DOHH2 (cell line): ENCODE results near the gene RNF150.

Source experiments
- H3F3A ChIP-seq: fragments of 200-600 bp; sonication (generic), shearing (Covaris generic); 2 replicates; pipeline ENCODE4 v1.6.0; 2016; ENCODE audit warnings: antibody characterized with exemption, mild to moderate bottlenecking; ENCODE audit not compliant: control insufficient read depth, insufficient read depth
- H3K27ac ChIP-seq: fragments of 200-600 bp; sonication (generic); 2 replicates; pipeline ENCODE4 v1.5.1; 2014; ENCODE audit warnings: low read depth, mild to moderate bottlenecking, low read length, moderate library complexity
- H3K27me3 ChIP-seq: fragments of 200-600 bp; sonication (generic); 2 replicates; pipeline ENCODE4 v1.6.1; 2014; ENCODE audit warnings: mild to moderate bottlenecking, low read length, mixed read lengths; ENCODE audit not compliant: control insufficient read depth
- H3K36me3 ChIP-seq: fragments of 200-600 bp; sonication (generic); 2 replicates; pipeline ENCODE4 v1.6.1; 2014; ENCODE audit warnings: mild to moderate bottlenecking, low read length, moderate library complexity, mixed read lengths; ENCODE audit not compliant: control insufficient read depth
- H3K4me1 ChIP-seq: fragments of 200-600 bp; sonication (generic); 2 replicates; pipeline ENCODE4 v1.6.1; 2014; ENCODE audit warnings: mild to moderate bottlenecking, low read length, mixed read lengths; ENCODE audit not compliant: control insufficient read depth
- H3K4me2 ChIP-seq: fragments of 200-600 bp; sonication (generic); 2 replicates; pipeline ENCODE4 v1.6.0; 2014; ENCODE audit warnings: mild to moderate bottlenecking, low read length, moderate library complexity
- H3K4me3 ChIP-seq: fragments of 200-600 bp; sonication (generic); 2 replicates; pipeline ENCODE4 v1.5.1; 2014; ENCODE audit warnings: mild to moderate bottlenecking, low read length, mixed read lengths
- H3K79me2 ChIP-seq: fragments of 200-600 bp; sonication (generic); 2 replicates; pipeline ENCODE4 v1.6.1; 2014; ENCODE audit warnings: mild to moderate bottlenecking, low read length, mixed read lengths; ENCODE audit not compliant: control insufficient read depth
- H3K9me2 ChIP-seq: fragments of 200-600 bp; sonication (generic); replicated peaks from 2 replicates; pipeline ENCODE4 v1.6.1; 2014; ENCODE audit warnings: mild to moderate bottlenecking, low read length, mixed read lengths; ENCODE audit not compliant: control insufficient read depth
- H3K9me3 ChIP-seq: fragments of 200-600 bp; sonication (generic); 2 replicates; pipeline ENCODE4 v1.6.1; 2014; ENCODE audit warnings: antibody characterized with exemption, low read length, mixed read lengths; ENCODE audit not compliant: control insufficient read depth, insufficient read depth
- H4K20me1 ChIP-seq: fragments of 200-600 bp; sonication (generic); 2 replicates; pipeline ENCODE4 v1.6.0; 2014; ENCODE audit warnings: low read depth, mild to moderate bottlenecking, antibody characterized with exemption, low read length, moderate library complexity; ENCODE audit not compliant: control insufficient read depth, insufficient read depth
- EZH2phosphoT487 ChIP-seq: fragments of 200-600 bp; sonication (generic); IDR thresholded peaks from 2 replicates; pipeline ENCODE4 v1.6.1; 2017; ENCODE audit warnings: borderline replicate concordance, mild to moderate bottlenecking, antibody characterized with exemption, low read length, moderate library complexity, mixed read lengths
- TF ChIP-seq, protein P1 (sequence below): fragments of 200-600 bp; sonication (generic); IDR thresholded peaks from one replicate; pipeline ENCODE4 v1.5.1; 2014; ENCODE audit warnings: antibody characterized with exemption, mild to moderate bottlenecking, low read depth, low read length; ENCODE audit not compliant: poor library complexity, severe bottlenecking

Gene RNF150

GRCh38 chr4:140819610-140820009, 313.7 kb downstream of the RNF150 start:
- H3K79me2 ChIP-seq = no peaks in the 10 kb centered on the region

GRCh38 chr4:140818433-140818832, 314.8 kb downstream of the RNF150 start:
- no peak overlapping the region for H3K4me3 ChIP-seq
- no peaks in the 10 kb centered on the region for H3K27me3 ChIP-seq
- TF ChIP-seq EZH2phosphoT487 = no peak
- TF ChIP-seq, protein P1, sequence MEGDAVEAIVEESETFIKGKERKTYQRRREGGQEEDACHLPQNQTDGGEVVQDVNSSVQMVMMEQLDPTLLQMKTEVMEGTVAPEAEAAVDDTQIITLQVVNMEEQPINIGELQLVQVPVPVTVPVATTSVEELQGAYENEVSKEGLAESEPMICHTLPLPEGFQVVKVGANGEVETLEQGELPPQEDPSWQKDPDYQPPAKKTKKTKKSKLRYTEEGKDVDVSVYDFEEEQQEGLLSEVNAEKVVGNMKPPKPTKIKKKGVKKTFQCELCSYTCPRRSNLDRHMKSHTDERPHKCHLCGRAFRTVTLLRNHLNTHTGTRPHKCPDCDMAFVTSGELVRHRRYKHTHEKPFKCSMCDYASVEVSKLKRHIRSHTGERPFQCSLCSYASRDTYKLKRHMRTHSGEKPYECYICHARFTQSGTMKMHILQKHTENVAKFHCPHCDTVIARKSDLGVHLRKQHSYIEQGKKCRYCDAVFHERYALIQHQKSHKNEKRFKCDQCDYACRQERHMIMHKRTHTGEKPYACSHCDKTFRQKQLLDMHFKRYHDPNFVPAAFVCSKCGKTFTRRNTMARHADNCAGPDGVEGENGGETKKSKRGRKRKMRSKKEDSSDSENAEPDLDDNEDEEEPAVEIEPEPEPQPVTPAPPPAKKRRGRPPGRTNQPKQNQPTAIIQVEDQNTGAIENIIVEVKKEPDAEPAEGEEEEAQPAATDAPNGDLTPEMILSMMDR = no peak
- no peaks in the 10 kb centered on the region for H4K20me1 ChIP-seq
- H3K27ac ChIP-seq = no peak overlapping the region
- no peaks in the 10 kb centered on the region for H3K9me2 ChIP-seq
- H3K36me3 ChIP-seq = no peaks in the 10 kb centered on the region
- peaks cover 8% of the 10 kb centered on the region for H3K4me1 ChIP-seq
- no peaks in the 10 kb centered on the region for H3K9me3 ChIP-seq
- H3K4me2 ChIP-seq = no peak overlapping the region
- H3F3A ChIP-seq = no peaks in the 10 kb centered on the region
- H3K79me2 ChIP-seq = no peaks in the 10 kb centered on the region

More at GRCh38 chr4:140819610-140820009, 313.7 kb downstream of the RNF150 start:
- H3K9me3 ChIP-seq = no peaks in the 10 kb centered on the region
- no peak overlapping the region for H3K4me3 ChIP-seq
- TF ChIP-seq EZH2phosphoT487 = no peak
- TF ChIP-seq, protein P1 = no peak
- H3K4me1 ChIP-seq = 0 out of 2 replicates have a peak, but pooled peaks cover 3% of the 10 kb centered on the region
- H3K27ac ChIP-seq = no peak overlapping the region
- no peaks in the 10 kb centered on the region for H3F3A ChIP-seq
- no peak overlapping the region for H3K4me2 ChIP-seq
- H3K27me3 ChIP-seq = no peaks in the 10 kb centered on the region
- H3K36me3 ChIP-seq = no peaks in the 10 kb centered on the region
- no peaks in the 10 kb centered on the region for H4K20me1 ChIP-seq
- no peaks in the 10 kb centered on the region for H3K9me2 ChIP-seq

GRCh38 chr4:140816806-140817510, 316.3 kb downstream of the RNF150 start:
- Histone ChIP-seq H3K79me2 (no peaks in the 10 kb centered on the region), H3K4me3 (no peak overlapping the region), H3K4me1 (peaks cover 13% of the 10 kb centered on the region), H3K27ac (no peak overlapping the region), H4K20me1 (no peaks in the 10 kb centered on the region), H3K9me2 (no peaks in the 10 kb centered on the region), H3F3A (no peaks in the 10 kb centered on the region), H3K27me3 (no peaks in the 10 kb centered on the region), H3K4me2 (no peak overlapping the region), H3K36me3 (no peaks in the 10 kb centered on the region), H3K9me3 (no peaks in the 10 kb centered on the region)
- TF ChIP-seq, protein P1 = no peak
- no peak for TF ChIP-seq EZH2phosphoT487
